Measurements from ENCODE around the gene LSMEM2.
"Not testable (repeated sequence)": the region's sequence is repeated elsewhere in the genome, so short reads cannot be mapped to it uniquely, and the experiment has no call there.

Gene LSMEM2

DNA sequence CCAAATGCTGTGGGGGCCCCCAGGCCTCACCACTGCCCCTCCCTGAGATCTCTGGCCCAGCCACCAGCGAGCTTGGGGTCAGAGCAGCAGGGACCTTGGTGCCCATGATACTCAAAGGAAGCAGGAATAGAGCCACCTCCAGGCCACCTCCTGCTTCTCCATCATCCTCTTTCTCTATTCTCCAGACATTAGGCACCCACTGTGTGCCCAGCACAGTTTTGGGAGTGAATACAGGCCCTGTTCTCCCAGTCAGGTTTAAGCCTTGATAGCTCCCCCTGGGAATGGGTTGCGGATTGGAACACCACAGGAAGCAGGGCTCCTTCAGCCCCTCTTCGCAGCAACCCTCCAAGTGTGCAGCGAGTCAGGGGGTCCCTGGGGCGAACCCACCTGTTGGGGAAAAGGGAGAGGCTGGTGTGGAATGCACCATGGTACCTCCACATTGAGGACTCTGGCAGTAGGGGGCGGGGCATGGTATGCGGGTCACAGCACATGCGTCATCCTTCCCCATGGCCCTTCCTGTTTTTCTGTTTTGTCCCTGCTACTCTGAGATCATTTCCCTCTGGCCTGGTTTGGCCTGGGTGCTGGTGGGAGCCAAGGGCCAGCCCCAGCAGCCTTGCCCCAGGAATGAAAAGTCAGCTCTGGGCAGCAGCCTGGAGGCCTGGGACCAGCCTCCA lies 24.2 kb upstream of the LSMEM2 start:
- Mint-ChIP-seq H3K27me3 (no peaks in the 10 kb centered on the region), H3K27ac (peak overlapping the region; percentile 88)
- intact Hi-C loops (cut with micrococcal nuclease): loop anchor here (1.0 kb wide), 1 partner anchor 8 kb away; no protein-coding TSS in a partner anchor

GRCh38 chr3:50255251-50255615 lies 23.7 kb upstream of the LSMEM2 start:
- Mint-ChIP-seq H3K27ac (peak overlapping the region; percentile 88), H3K4me1 (ENCODE audit: low read depth) (peaks cover 82% of the 10 kb centered on the region), H3K27me3 (no peaks in the 10 kb centered on the region), H3K36me3 (ENCODE audit: low read depth) (peaks cover 98% of the 10 kb centered on the region), H3K9me3 (no peaks in the 10 kb centered on the region), H3K4me3 (no peak overlapping the region)
- intact Hi-C loops (cut with micrococcal nuclease): no loop called here

More for the DNA sequence above, 24.2 kb upstream of the LSMEM2 start:
- Mint-ChIP-seq H3K4me3 (no peak overlapping the region), H3K9me3 (no peaks in the 10 kb centered on the region), H3K4me1 (ENCODE audit: low read depth) (peaks cover 84% of the 10 kb centered on the region), H3K36me3 (ENCODE audit: low read depth) (peaks cover 100% of the 10 kb centered on the region)

- Mint-ChIP-seq H3K4me1 (ENCODE audit: low read depth) (peaks cover 70% of the 10 kb centered on the region), H3K4me3 (no peak overlapping the region), H3K27ac (peak overlapping the region; percentile 43), H3K27me3 (no peaks in the 10 kb centered on the region), H3K36me3 (ENCODE audit: low read depth) (peaks cover 92% of the 10 kb centered on the region), H3K9me3 (no peaks in the 10 kb centered on the region)
- intact Hi-C loops (cut with micrococcal nuclease): no loop called here
These were observed 21.7 kb upstream of the LSMEM2 start for GRCh38 chr3:50256978-50257890.

DNA sequence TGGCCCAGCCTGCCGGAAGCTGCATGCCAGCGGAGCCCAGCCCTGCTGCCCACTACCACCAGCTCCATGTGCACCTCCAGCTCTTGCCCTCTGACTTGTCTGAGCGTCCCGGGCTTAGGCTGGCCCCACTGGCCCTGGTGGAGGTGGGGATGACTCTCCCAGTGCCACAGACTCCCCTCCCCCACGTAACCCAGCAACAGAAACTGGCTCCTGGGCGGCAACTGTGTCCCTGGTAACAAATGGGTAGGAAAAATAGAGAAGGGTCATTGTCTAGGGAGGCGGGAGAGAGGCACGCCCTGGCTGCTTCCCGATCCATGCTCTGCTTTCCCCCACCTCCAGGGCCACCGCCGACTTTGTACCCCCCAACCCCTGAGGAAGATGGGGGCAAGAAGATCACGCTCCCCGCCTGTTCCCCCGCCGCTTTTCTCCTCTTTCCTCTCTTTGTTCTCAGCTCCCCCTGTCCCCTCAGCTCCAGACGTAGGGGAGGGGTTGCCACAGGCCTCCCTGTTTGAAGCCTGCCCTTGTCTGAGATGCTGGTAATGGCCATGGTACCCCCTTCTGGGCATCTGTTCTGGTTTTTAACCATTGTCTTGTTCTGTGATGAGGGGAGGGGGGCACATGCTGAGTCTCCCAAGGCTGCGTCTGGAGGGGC lies 20.7 kb upstream of the LSMEM2 start:
- Mint-ChIP-seq H3K36me3 (ENCODE audit: low read depth) (peaks cover 92% of the 10 kb centered on the region), H3K27ac (peak overlapping the region; percentile 71)
- intact Hi-C loops (cut with micrococcal nuclease): no loop called here

GRCh38 chr3:50258979-50259378 lies 19.9 kb upstream of the LSMEM2 start:
- peaks cover 83% of the 10 kb centered on the region for H3K36me3 Mint-ChIP-seq (ENCODE audit: low read depth)
- H3K27me3 Mint-ChIP-seq: no peaks in the 10 kb centered on the region
- intact Hi-C loops (cut with micrococcal nuclease): no loop called here
- peak overlapping the region; percentile 71 for H3K27ac Mint-ChIP-seq
- H3K9me3 Mint-ChIP-seq: no peaks in the 10 kb centered on the region
- peaks cover 73% of the 10 kb centered on the region for H3K4me1 Mint-ChIP-seq (ENCODE audit: low read depth)
- no peak overlapping the region for H3K4me3 Mint-ChIP-seq

More for the DNA sequence above, 20.7 kb upstream of the LSMEM2 start:
- H3K4me3 Mint-ChIP-seq: no peak overlapping the region
- H3K27me3 Mint-ChIP-seq: no peaks in the 10 kb centered on the region
- H3K4me1 Mint-ChIP-seq (ENCODE audit: low read depth): peaks cover 73% of the 10 kb centered on the region
- no peaks in the 10 kb centered on the region for H3K9me3 Mint-ChIP-seq

DNA sequence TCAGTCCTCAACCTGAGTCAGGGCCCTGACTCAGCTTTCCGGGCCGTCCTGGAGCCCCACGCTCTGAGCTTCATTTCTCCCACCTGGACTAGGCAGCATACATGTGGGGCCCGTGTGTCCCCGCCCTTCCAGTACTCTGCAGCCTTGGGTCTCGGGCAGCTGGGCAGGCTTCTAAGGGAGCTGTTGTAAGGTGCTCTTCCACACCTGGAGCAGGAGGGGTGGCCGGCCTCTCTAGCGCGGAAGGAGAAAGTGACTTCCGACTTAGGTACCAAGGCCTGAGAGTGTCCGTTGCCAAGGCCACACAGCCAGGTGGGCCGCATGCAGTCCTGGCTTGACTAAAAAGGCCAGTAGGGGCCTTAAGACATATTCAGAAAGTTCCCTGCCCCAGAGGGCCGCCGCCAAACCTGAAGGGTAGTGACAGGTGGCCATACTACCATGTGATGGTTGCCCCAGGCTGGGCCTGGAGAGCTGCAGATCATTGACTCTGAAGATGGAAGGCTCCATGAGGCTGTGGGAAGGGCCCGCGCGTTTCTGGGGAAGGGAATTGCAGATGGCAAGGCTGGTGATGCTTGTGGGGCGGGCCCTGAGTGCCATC lies 19.4 kb upstream of the LSMEM2 start:
- peaks cover 70% of the 10 kb centered on the region for H3K4me1 Mint-ChIP-seq (ENCODE audit: low read depth)
- intact Hi-C loops (cut with micrococcal nuclease): no loop called here
- no peaks in the 10 kb centered on the region for H3K9me3 Mint-ChIP-seq
- no peaks in the 10 kb centered on the region for H3K27me3 Mint-ChIP-seq
- peak overlapping the region; percentile 53 for H3K4me3 Mint-ChIP-seq
- peaks cover 78% of the 10 kb centered on the region for H3K36me3 Mint-ChIP-seq (ENCODE audit: low read depth)
- peak overlapping the region; percentile 71 for H3K27ac Mint-ChIP-seq

GRCh38 chr3:50260027-50260941 lies 18.6 kb upstream of the LSMEM2 start:
- Mint-ChIP-seq H3K36me3 (ENCODE audit: low read depth) (peaks cover 70% of the 10 kb centered on the region), H3K4me1 (ENCODE audit: low read depth) (peaks cover 63% of the 10 kb centered on the region), H3K4me3 (peak overlapping the region; percentile 62), H3K27me3 (peaks cover 5% of the 10 kb centered on the region), H3K27ac (peak overlapping the region; percentile 71), H3K9me3 (no peaks in the 10 kb centered on the region)
- intact Hi-C loops (cut with micrococcal nuclease): no loop called here

- intact Hi-C loops (cut with micrococcal nuclease): no loop called here
- Mint-ChIP-seq H3K27me3 (peaks cover 9% of the 10 kb centered on the region), H3K9me3 (no peaks in the 10 kb centered on the region), H3K4me3 (peak overlapping the region; percentile 27), H3K4me1 (ENCODE audit: low read depth) (peaks cover 59% of the 10 kb centered on the region), H3K36me3 (ENCODE audit: low read depth) (peaks cover 63% of the 10 kb centered on the region), H3K27ac (peak overlapping the region; percentile 71)
These were observed 17.9 kb upstream of the LSMEM2 start for GRCh38 chr3:50260942-50261441.

DNA sequence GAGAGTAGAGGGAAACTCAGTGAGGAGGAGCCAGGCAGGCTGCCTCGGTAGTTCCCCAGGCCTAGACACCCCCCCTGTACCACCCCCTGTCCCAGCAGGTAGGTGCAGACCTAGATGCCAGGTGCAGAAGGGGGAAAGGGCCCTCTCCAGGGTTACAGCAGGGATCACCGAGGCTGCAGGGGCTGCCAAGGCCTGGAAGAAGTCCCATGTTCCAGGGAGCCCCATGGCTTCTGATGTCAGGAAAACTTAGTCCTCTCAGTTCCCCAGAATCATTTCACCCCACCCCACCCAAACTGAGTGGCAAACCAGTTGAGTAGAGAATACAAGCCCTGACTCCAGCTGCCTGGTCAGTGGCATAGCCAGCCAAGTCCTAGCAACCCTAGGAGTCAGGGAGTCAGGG lies 17.4 kb upstream of the LSMEM2 start:
- no peaks in the 10 kb centered on the region for H3K9me3 Mint-ChIP-seq
- peaks cover 58% of the 10 kb centered on the region for H3K4me1 Mint-ChIP-seq (ENCODE audit: low read depth)
- peak overlapping the region; percentile 71 for H3K27ac Mint-ChIP-seq

GRCh38 chr3:50262200-50262599 lies 16.7 kb upstream of the LSMEM2 start:
- Mint-ChIP-seq H3K27me3 (peaks cover 21% of the 10 kb centered on the region), H3K4me1 (ENCODE audit: low read depth) (peaks cover 52% of the 10 kb centered on the region), H3K36me3 (ENCODE audit: low read depth) (peaks cover 51% of the 10 kb centered on the region)
- H3K4me3 Mint-ChIP-seq; H3K27ac Mint-ChIP-seq; H3K9me3 Mint-ChIP-seq; intact Hi-C loops (cut with micrococcal nuclease): not testable (repeated sequence)

More for the DNA sequence above, 17.4 kb upstream of the LSMEM2 start:
- Mint-ChIP-seq H3K36me3 (ENCODE audit: low read depth) (peaks cover 58% of the 10 kb centered on the region), H3K27me3 (peaks cover 14% of the 10 kb centered on the region), H3K4me3 (no peak overlapping the region)
- intact Hi-C loops (cut with micrococcal nuclease): no loop called here

- Mint-ChIP-seq H3K4me1 (ENCODE audit: low read depth) (peaks cover 46% of the 10 kb centered on the region), H3K27ac (no peak overlapping the region), H3K27me3 (peaks cover 27% of the 10 kb centered on the region), H3K4me3 (no peak overlapping the region), H3K9me3 (no peaks in the 10 kb centered on the region), H3K36me3 (ENCODE audit: low read depth) (peaks cover 45% of the 10 kb centered on the region)
- intact Hi-C loops (cut with micrococcal nuclease): no loop called here
These were observed 16.1 kb upstream of the LSMEM2 start for GRCh38 chr3:50262778-50263177.

DNA sequence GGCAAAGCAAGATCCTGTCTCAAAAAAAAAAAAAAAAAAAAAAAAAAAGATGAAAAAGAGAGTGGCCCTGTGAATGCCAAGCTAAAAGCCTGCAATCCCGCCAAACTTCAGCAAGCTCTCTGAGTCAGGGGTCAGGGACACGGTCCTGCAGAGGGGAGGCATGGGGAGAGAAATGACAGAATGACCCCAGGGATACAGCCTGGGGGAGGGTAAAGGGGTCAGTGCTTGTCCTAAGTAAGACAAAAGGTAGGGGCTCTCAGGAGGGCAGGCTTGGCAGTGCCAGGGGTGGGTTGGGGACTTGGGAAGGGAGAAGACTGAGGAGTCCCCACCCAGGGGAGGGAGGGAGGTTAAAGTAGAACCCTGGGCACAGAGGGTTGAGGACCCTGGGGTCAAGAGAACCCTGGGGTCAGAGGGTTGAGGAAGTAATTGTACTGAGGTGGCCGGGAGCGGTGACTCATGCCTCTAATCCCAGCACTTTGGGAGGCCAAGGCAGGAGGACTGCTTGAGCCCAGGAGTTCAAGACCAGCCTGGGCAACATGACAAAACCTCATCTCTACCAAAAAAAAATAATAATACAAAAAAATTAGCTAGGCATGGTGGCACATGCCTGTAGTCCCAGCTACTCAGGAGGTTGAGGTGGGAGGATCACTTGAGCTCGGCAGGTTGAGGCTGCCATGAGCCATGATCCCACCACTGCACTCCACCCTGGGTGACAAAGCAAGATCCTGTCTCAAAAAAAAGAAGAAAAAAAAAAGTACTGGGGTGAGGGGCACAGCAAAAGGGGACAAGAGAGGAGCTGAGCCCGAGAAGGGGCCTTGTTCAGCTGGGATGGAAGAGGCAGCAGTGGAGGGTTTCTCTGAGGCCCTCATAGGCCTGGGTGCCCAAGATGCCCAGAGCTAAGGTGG lies 15.2 kb upstream of the LSMEM2 start:
- peaks cover 35% of the 10 kb centered on the region for H3K27me3 Mint-ChIP-seq
- H3K27ac Mint-ChIP-seq: peak overlapping the region; percentile 19
- H3K4me3 Mint-ChIP-seq: no peak overlapping the region
- peaks cover 36% of the 10 kb centered on the region for H3K36me3 Mint-ChIP-seq (ENCODE audit: low read depth)
- intact Hi-C loops (cut with micrococcal nuclease): no loop called here
- peaks cover 36% of the 10 kb centered on the region for H3K4me1 Mint-ChIP-seq (ENCODE audit: low read depth)
- no peaks in the 10 kb centered on the region for H3K9me3 Mint-ChIP-seq
